H1 (cell line): ENCODE data around the gene CEBPB. TPM values are rescaled to one million over a fixed set of nuclear protein-coding genes. Genes with fewer than 3 reads are reported as not detected.

Experiments used
- CTCF ChIA-PET: fragments of 300-600 bp; sonication (Branson Sonifier 250); formaldehyde crosslinking; loops from one replicate; lab custom pipeline; 2021; ENCODE audit not compliant: partially characterized antibody; lab: Charles Lee
- POLR2A ChIA-PET: fragments of 300-600 bp; sonication (Branson Sonifier 250); formaldehyde crosslinking; loops from one replicate; lab custom pipeline; 2021; ENCODE audit warnings: inconsistent platforms; ENCODE audit not compliant: partially characterized antibody; lab: Charles Lee
- DNase-seq, 2 experiments: peaks; one replicate each; pipeline versions ENCODE4 v3.0.0 to v3.0.0-alpha.2; 2010 to 2022; ENCODE audit warnings: low spot score in 2 of 2, low read depth in 1 of 2, mixed read lengths in 1 of 2
- FAIRE-seq: peaks from 2 replicates; lab custom pipeline; 2011; peaks lifted over from hg19 to GRCh38; lab: Jason Lieb, UNC
- H2AFZ ChIP-seq: 2 replicates; pipeline ENCODE4 v1.8.1; 2012; ENCODE audit warnings: low read length, inconsistent platforms
- H2AK5ac ChIP-seq: 2 replicates; pipeline ENCODE4 v1.6.1; 2013; ENCODE audit warnings: low read depth, low read length
- H2BK120ac ChIP-seq: replicated peaks from 2 replicates; pipeline ENCODE3; 2013; ENCODE audit warnings: low read depth, low read length, inconsistent platforms
- H2BK12ac ChIP-seq: 2 replicates; pipeline ENCODE4 v1.6.1; 2013; ENCODE audit warnings: low read depth, low read length
- H2BK15ac ChIP-seq: 2 replicates; pipeline ENCODE4 v1.6.1; 2013; ENCODE audit warnings: low read length
- H2BK20ac ChIP-seq: 2 replicates; pipeline ENCODE4 v1.6.1; 2013; ENCODE audit warnings: low read length
- H2BK5ac ChIP-seq: 2 replicates; pipeline ENCODE4 v1.6.1; 2013; ENCODE audit warnings: low read depth, low read length
- H3K14ac ChIP-seq: 2 replicates; pipeline ENCODE4 v1.6.1; 2013; ENCODE audit warnings: inconsistent platforms; ENCODE audit not compliant: insufficient read length
- H3K18ac ChIP-seq: 2 replicates; pipeline ENCODE4 v1.6.1; 2013; ENCODE audit warnings: low read length; ENCODE audit errors: extremely low read depth
- H3K23ac ChIP-seq: 2 replicates; pipeline ENCODE4 v1.6.1; 2013; ENCODE audit warnings: inconsistent platforms; ENCODE audit not compliant: insufficient read length
- H3K23me2 ChIP-seq: 2 replicates; pipeline ENCODE4 v1.6.1; 2013; ENCODE audit warnings: low read depth, low read length
- H3K27ac ChIP-seq: 2 replicates; pipeline ENCODE4 v1.6.1; 2011; ENCODE audit warnings: low read depth, low read length, inconsistent platforms
- H3K27me3 ChIP-seq, 4 experiments: replicated peaks in 1 of 4; 1 replicate in 1 of 4; 2 replicates in 3 of 4; pipeline versions ENCODE4 v1.6.1 to v1.8.1; 2011 to 2013; ENCODE audit warnings: low read length in 3 of 4, mild to moderate bottlenecking in 3 of 4, inconsistent platforms in 2 of 4, mixed read lengths in 2 of 4, moderate library complexity in 1 of 4; ENCODE audit not compliant: control insufficient read depth in 3 of 4, insufficient read depth in 3 of 4; ENCODE audit errors: extremely low read depth in 1 of 4
- H3K36me3 ChIP-seq, 4 experiments: 2 replicates each; pipeline versions ENCODE4 v1.6.1 to v1.8.1; 2011 to 2013; ENCODE audit warnings: mild to moderate bottlenecking in 4 of 4, low read length in 3 of 4, moderate library complexity in 2 of 4, control low read depth in 1 of 4, inconsistent platforms in 1 of 4; ENCODE audit not compliant: insufficient read depth in 4 of 4, control insufficient read depth in 2 of 4
- H3K4ac ChIP-seq: replicated peaks from 2 replicates; pipeline ENCODE3; 2013; ENCODE audit warnings: low read length, low read depth, mixed read lengths, inconsistent platforms; ENCODE audit not compliant: insufficient read length
- H3K4me1 ChIP-seq, 4 experiments: replicated peaks in 1 of 4; 1 replicate in 1 of 4; 2 replicates in 3 of 4; pipeline versions ENCODE4 v1.6.1 to v1.8.1; 2011 to 2013; ENCODE audit warnings: low read length in 3 of 4, inconsistent platforms in 2 of 4, mixed read lengths in 1 of 4; ENCODE audit not compliant: insufficient read depth in 4 of 4, control insufficient read depth in 3 of 4
- H3K4me2 ChIP-seq, 2 experiments: 2 replicates each; pipeline versions ENCODE4 v1.6.1 to v1.8.1; 2011 to 2013; ENCODE audit warnings: low read depth in 2 of 2, low read length in 2 of 2, control low read depth in 1 of 2, inconsistent platforms in 1 of 2, mild to moderate bottlenecking in 1 of 2; ENCODE audit not compliant: insufficient read depth in 1 of 2
- H3K4me3 ChIP-seq, 4 experiments: fragments of 200-600, 300-600 bp in 1 of 4; sonication (generic), shearing (Covaris generic), sonication (Bioruptor Twin) in 1 of 4; 2 replicates each; pipeline versions ENCODE4 v1.5.1 to v1.8.1; 2011 to 2016; ENCODE audit warnings: low read length in 4 of 4, low read depth in 3 of 4, control low read depth in 2 of 4, inconsistent platforms in 2 of 4, mild to moderate bottlenecking in 2 of 4, mixed read lengths in 1 of 4, moderate library complexity in 1 of 4; ENCODE audit not compliant: insufficient read depth in 2 of 4; ENCODE audit errors: extremely low read depth in 1 of 4
- H3K56ac ChIP-seq: replicated peaks from 2 replicates; pipeline ENCODE3; 2013; ENCODE audit warnings: low read depth, mild to moderate bottlenecking, mixed read lengths, low read length, inconsistent platforms; ENCODE audit not compliant: insufficient read length
- H3K79me1 ChIP-seq: 2 replicates; pipeline ENCODE4 v1.6.1; 2013; ENCODE audit warnings: low read depth, low read length, control low read depth
- H3K79me2 ChIP-seq, 2 experiments: 2 replicates each; pipeline versions ENCODE4 v1.6.1 to v1.8.1; 2012 to 2013; ENCODE audit warnings: low read length in 2 of 2, mild to moderate bottlenecking in 2 of 2, inconsistent platforms in 1 of 2; ENCODE audit not compliant: insufficient read depth in 2 of 2, control insufficient read depth in 1 of 2
- H3K9ac ChIP-seq, 4 experiments: replicated peaks in 1 of 4; 1 replicate in 1 of 4; 2 replicates in 3 of 4; pipeline versions ENCODE4 v1.6.1 to v1.8.1; 2011 to 2013; ENCODE audit warnings: low read depth in 3 of 4, low read length in 3 of 4, control low read depth in 2 of 4, mild to moderate bottlenecking in 2 of 4, moderate library complexity in 2 of 4, inconsistent platforms in 1 of 4; ENCODE audit errors: extremely low read depth in 1 of 4
- H3K9me3 ChIP-seq, 2 experiments: 2 replicates each; pipeline versions ENCODE4 v1.6.1 to v1.8.1; 2012 to 2013; ENCODE audit warnings: mild to moderate bottlenecking in 2 of 2, moderate library complexity in 2 of 2, control low read depth in 1 of 2, inconsistent platforms in 1 of 2, low read depth in 1 of 2, low read length in 1 of 2, mixed read lengths in 1 of 2; ENCODE audit not compliant: insufficient read depth in 2 of 2
- H4K20me1 ChIP-seq, 2 experiments: replicated peaks in 1 of 2; 2 replicates each; pipeline versions ENCODE3 to v1.8.1; 2011 to 2013; ENCODE audit warnings: inconsistent platforms in 2 of 2, low read length in 2 of 2, mild to moderate bottlenecking in 1 of 2; ENCODE audit not compliant: insufficient read depth in 2 of 2, control insufficient read depth in 1 of 2
- H4K5ac ChIP-seq: 2 replicates; pipeline ENCODE4 v1.6.1; 2013; ENCODE audit warnings: low read length, low read depth, mixed read lengths, inconsistent platforms; ENCODE audit not compliant: insufficient read length
- H4K8ac ChIP-seq: 2 replicates; pipeline ENCODE4 v1.8.0; 2013; ENCODE audit warnings: mild to moderate bottlenecking, moderate library complexity, low read length, inconsistent platforms; ENCODE audit not compliant: insufficient read depth; ENCODE audit errors: extremely low read depth
- H4K91ac ChIP-seq: replicated peaks from 2 replicates; pipeline ENCODE3; 2013; ENCODE audit warnings: low read length, mixed read lengths, inconsistent platforms; ENCODE audit not compliant: insufficient read length
- HDAC2 ChIP-seq, 2 experiments: fragments of 300-600 bp in 1 of 2; sonication (generic) in 1 of 2; IDR thresholded peaks; 2 replicates each; pipeline ENCODE4 v1.6.1; 2011 to 2012; ENCODE audit warnings: low read depth in 2 of 2, low read length in 2 of 2, mild to moderate bottlenecking in 2 of 2, moderate library complexity in 2 of 2, borderline replicate concordance in 1 of 2, inconsistent platforms in 1 of 2
- WGBS, 2 experiments: shearing (Covaris generic) in 1 of 2; methylation state at CpG; one replicate each; pipeline versions ENCODE4 v1.1.6 to v1.1.7; 2013 to 2015; ENCODE audit warnings: low lambda C conversion rate in 2 of 2, mixed read lengths in 2 of 2, inconsistent platforms in 1 of 2, low coverage in 1 of 2, missing lambda C conversion rate in 1 of 2; ENCODE audit not compliant: insufficient replicate concordance in 2 of 2, insufficient coverage in 1 of 2, insufficient read length in 1 of 2; ENCODE audit errors: extremely low coverage in 1 of 2, missing lambda C conversion rate in 1 of 2; 5-methylcytosine and 5-hydroxymethylcytosine counted together
- polyA plus RNA-seq, 7 experiments: library from polyadenylated mRNA; depleted of rRNA in 3 of 7; stranded (reverse) in 5 of 7; unstranded in 2 of 7; fragments of >200 nt in 5 of 7; fragments of 200-250 nt in 2 of 7; gene quantifications; 1 replicate in 5 of 7; 2 replicates in 1 of 7; 4 replicates in 1 of 7; pipeline versions ENCODE4 v1.2.1 to v1.2.3, GENCODE V29; 2011 to 2013; ENCODE audit warnings: missing spikeins in 2 of 7, mixed read lengths in 2 of 7
- total RNA-seq: library from RNA; stranded (reverse); fragmentation: NEBNext Ultra II Directional; extraction: Animal tissue kit (Norgen Biotek cat#: 25700); gene quantifications from 2 replicates; pipeline ENCODE4 v1.2.1, GENCODE V29; 2021
- TF ChIP-seq, protein P1 (sequence below): IDR thresholded peaks from 2 replicates; pipeline ENCODE4 v1.6.1; 2011; ENCODE audit warnings: low read depth, mild to moderate bottlenecking, low read length; ENCODE audit not compliant: insufficient read depth

CEBPB gene
- total and polyA plus RNA-seq, 2 of the 8 experiments (the other 6 are each of a cell fraction or from before 2014, with no cell fraction given) = 7.1 to 24.1 TPM

DNA sequence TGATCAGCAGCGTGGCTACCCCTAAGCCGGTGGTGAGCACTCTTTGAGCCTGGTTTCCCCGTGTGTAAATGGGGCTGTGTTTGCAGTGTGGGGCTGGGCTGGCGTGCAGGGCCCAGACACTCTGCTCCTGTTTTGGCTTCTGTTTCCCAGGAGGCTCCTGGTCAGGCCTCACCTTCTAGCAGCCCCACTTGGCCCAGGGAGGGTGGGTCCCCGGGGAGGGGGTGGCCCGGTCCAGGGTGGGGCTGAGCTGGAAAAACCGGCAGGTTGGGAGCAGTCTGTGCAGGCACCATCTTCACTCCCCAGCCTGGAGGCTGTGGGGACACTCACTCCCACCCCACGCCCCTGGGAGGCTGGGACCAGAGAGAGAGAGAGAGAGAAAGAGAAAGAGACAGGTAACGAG is 25.3 kb downstream of the CEBPB start:
- no peak overlapping the region for H3K4me2 ChIP-seq
- no peak overlapping the region for H2BK20ac ChIP-seq
- H4K91ac ChIP-seq = peak overlapping the region; percentile 18
- H3K9me3 ChIP-seq = no peaks in the 10 kb centered on the region
- H2BK12ac ChIP-seq = no peak overlapping the region
- DNase-seq (no peak), FAIRE-seq (no peak)
- POLR2A ChIA-PET = interaction anchor here (1.3 to 2.4 kb wide), 3 partner anchors 12 to 25 kb away, joined by 5 to 9 read pairs (median 6); partner anchors contain the start of gene CEBPB
- no peaks in the 10 kb centered on the region for H4K20me1 ChIP-seq
- H3K18ac ChIP-seq = no peak overlapping the region
- TF ChIP-seq HDAC2 (IDR thresholded peaks at IDR 0.05; ENCODE audit: borderline replicate concordance in 1 of 2, low read depth in 2 of 2, low read length in 2 of 2) = no peak
- TF ChIP-seq, protein P1, sequence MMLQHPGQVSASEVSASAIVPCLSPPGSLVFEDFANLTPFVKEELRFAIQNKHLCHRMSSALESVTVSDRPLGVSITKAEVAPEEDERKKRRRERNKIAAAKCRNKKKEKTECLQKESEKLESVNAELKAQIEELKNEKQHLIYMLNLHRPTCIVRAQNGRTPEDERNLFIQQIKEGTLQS = no peak
- TF ChIP-seq, all 59 proteins: peak for 0
- Histone ChIP-seq H3K79me2 (no peaks in the 10 kb centered on the region), H3K56ac (no peak overlapping the region), H3K14ac (no peak overlapping the region), H3K36me3 (no peaks in the 10 kb centered on the region), H3K4ac (no peak overlapping the region), H2BK5ac (no peak overlapping the region), H2AFZ (no peak overlapping the region), H3K27ac (no peak overlapping the region), H3K79me1 (no peaks in the 10 kb centered on the region), H4K8ac (peak overlapping the region; percentile 53; the same call in 1 of the 2 replicates), H3K23ac (no peak overlapping the region), H3K4me3 (no peak overlapping the region), H4K5ac (no peak overlapping the region), H3K27me3 (no peaks in the 10 kb centered on the region; a peak in 1 of 7 replicates), H2BK15ac (no peak overlapping the region), H3K23me2 (no peaks in the 10 kb centered on the region; the same call in 1 of the 2 replicates), H2BK120ac (no peak overlapping the region), H3K9ac (no peak overlapping the region), H3K4me1 (peaks cover 0 to 7% (median 0%) of the 10 kb centered on the region in 4 experiments; a peak in 1 of 7 replicates), H2AK5ac (no peak overlapping the region)
- CTCF ChIA-PET = interaction anchor here (1.0 to 2.0 kb wide), 2 partner anchors 22 to 26 kb away, joined by 4 to 6 read pairs; no protein-coding TSS in a partner anchor
- 90% methylated on average over 2 of the region's 9 CpGs; no CpG with 5 or more reads in 1 of the 2 experiments for WGBS, 2 experiments
